ENCODE results near the gene CEP164. TPM values are rescaled to one million over a fixed set of nuclear protein-coding genes. Genes with fewer than 3 reads are reported as not detected.

Gene CEP164
- total RNA-seq, 1 experiment from 2014 or later = 21.0 TPM

DNA sequence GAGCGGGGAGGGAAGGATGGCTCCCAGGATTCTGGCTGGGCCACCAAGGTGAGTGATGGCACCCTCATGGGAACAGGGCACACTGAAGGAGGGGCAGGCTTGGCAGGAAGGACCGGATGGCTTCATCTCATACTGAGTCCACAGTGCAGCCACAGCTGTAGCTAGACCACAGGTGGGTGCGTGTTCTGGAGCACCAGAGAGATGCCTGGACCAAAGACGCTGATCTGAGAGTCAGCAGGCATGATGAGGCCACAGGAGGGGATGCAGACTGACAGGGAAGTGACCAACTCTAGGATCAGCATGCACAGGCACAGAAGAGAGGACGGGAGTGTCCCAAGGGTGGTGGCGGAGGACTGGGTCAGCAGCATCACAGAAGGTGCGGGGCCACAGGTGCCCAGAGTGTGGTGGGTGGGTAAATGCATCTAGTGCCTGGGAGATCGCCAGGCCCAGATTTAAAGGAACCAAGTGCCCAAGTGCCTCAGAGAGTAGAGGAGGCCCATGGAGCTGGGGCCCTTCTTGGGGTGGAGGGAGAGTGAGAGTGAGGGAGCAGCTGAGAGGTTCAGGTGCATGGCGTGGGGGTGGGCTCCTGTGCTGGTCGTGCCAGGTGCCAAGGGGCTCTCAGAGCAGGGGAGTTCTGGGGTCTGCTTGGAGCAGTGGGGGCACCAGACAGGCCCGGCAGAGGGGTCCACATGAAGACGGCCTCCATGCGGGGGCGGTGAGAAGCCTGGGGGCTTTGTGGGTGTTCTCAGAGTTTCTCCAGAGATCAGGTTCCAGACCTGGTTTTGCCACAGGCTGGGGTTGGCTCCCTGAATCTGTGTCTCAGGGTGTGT is 113.7 kb downstream of the CEP164 start:
- ChIA-PET CTCF (interaction anchor here (0.5 to 4.9 kb wide), 4 partner anchors 16 to 256 kb away, joined by 3 to 84 read pairs (median 3); no protein-coding TSS in a partner anchor), POLR2A (no interaction called here)
- H3K27me3 Mint-ChIP-seq (ENCODE audit: low read depth) = no peaks in the 10 kb centered on the region

More for the DNA sequence above, 113.7 kb downstream of the CEP164 start:
- no peaks in the 10 kb centered on the region for H3K36me3 Mint-ChIP-seq
- 0 out of 2 replicates have a peak overlapping the region, but pooled peaks have one; percentile 8 for H3K27ac Mint-ChIP-seq
- H3K4me3 Mint-ChIP-seq = no peak overlapping the region
- peaks cover 12% of the 10 kb centered on the region for H3K4me1 Mint-ChIP-seq
- no peak for TF ChIP-seq NR1H2 (CRISPR knock-in tag; IDR thresholded peaks at IDR 0.05)
- TF ChIP-seq, protein P1, sequence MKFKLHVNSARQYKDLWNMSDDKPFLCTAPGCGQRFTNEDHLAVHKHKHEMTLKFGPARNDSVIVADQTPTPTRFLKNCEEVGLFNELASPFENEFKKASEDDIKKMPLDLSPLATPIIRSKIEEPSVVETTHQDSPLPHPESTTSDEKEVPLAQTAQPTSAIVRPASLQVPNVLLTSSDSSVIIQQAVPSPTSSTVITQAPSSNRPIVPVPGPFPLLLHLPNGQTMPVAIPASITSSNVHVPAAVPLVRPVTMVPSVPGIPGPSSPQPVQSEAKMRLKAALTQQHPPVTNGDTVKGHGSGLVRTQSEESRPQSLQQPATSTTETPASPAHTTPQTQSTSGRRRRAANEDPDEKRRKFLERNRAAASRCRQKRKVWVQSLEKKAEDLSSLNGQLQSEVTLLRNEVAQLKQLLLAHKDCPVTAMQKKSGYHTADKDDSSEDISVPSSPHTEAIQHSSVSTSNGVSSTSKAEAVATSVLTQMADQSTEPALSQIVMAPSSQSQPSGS (CRISPR knock-in tag; IDR thresholded peaks at IDR 0.05; ENCODE audit: borderline replicate concordance, low read depth) = no peak
- TF ChIP-seq ZNF425 (CRISPR knock-in tag; conservative IDR thresholded peaks at IDR 0.05) = no peak
- no peak for TF ChIP-seq MXD4 (CRISPR knock-in tag; IDR thresholded peaks at IDR 0.05; ENCODE audit: borderline replicate concordance)
- no peak for TF ChIP-seq AFF4 (CRISPR knock-in tag; IDR thresholded peaks at IDR 0.05; ENCODE audit: borderline replicate concordance)
- no peak for TF ChIP-seq GRHL2 (CRISPR knock-in tag; IDR thresholded peaks at IDR 0.05; ENCODE audit: insufficient replicate concordance, severe bottlenecking)
- TF ChIP-seq, protein P2, sequence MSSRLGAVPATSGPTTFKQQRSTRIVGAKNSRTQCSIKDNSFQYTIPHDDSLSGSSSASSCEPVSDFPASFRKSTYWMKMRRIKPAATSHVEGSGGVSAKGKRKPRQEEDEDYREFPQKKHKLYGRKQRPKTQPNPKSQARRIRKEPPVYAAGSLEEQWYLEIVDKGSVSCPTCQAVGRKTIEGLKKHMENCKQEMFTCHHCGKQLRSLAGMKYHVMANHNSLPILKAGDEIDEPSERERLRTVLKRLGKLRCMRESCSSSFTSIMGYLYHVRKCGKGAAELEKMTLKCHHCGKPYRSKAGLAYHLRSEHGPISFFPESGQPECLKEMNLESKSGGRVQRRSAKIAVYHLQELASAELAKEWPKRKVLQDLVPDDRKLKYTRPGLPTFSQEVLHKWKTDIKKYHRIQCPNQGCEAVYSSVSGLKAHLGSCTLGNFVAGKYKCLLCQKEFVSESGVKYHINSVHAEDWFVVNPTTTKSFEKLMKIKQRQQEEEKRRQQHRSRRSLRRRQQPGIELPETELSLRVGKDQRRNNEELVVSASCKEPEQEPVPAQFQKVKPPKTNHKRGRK (CRISPR knock-in tag; IDR thresholded peaks at IDR 0.05; ENCODE audit: borderline replicate concordance) = no peak
- TF ChIP-seq, protein P3, sequence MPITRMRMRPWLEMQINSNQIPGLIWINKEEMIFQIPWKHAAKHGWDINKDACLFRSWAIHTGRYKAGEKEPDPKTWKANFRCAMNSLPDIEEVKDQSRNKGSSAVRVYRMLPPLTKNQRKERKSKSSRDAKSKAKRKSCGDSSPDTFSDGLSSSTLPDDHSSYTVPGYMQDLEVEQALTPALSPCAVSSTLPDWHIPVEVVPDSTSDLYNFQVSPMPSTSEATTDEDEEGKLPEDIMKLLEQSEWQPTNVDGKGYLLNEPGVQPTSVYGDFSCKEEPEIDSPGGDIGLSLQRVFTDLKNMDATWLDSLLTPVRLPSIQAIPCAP (CRISPR knock-in tag; IDR thresholded peaks at IDR 0.05) = no peak
- ATAC-seq (no peak), DNase-seq (ENCODE audit: low spot score) (no peak)
- no peaks in the 10 kb centered on the region for H3K9me3 Mint-ChIP-seq
